HK-2 (cell line): Measurements from ENCODE around the gene CBLN4.

Experiments
- DNase-seq: peaks from one replicate; pipeline ENCODE4 v3.0.0-alpha.2; 2018; ENCODE audit not compliant: unreplicated experiment

CBLN4 gene

DNA sequence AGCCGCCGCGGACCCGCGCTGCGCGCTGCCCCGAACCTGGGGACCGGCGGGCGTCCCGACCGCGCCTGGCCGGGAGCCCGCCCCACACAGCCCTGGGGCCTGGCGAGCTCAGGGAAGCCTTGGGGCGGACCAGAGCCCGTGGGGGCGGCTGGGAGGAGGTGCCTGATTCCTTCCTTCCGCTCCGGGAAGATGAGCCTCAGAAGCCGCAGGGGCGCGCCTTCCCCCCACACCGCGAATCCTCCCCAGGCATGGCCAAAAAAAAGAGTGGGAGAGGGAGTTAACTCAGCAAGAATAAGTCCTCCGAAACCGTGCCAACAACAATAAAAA lies at the start of gene CBLN4:
Gene CBLN4, minus strand, starts transcription at position 131 of the 327 bp plus-strand sequence. CDS start 1,348 bp downstream, outside the sequence.
- no peak for DNase-seq

DNA sequence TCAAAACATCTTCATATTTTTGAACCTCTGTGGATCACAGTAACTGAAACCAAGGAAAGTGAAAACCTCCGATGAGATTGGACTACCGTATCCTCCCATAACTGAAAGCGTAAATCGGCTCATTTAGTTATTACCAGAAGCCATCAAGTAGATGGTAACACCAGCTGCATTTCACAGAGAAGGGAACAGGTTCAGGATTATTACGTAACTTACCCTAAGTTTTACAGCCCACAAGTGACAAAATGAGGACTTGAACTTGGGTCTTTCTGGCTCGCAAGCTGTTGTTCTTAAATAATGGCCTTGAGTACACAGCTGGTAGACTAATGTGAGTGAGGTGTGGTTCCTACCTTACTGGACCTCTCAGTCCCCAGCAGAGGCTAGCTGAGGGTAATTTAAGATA lies 37.9 kb upstream of the CBLN4 start:
- no peak for DNase-seq

DNA sequence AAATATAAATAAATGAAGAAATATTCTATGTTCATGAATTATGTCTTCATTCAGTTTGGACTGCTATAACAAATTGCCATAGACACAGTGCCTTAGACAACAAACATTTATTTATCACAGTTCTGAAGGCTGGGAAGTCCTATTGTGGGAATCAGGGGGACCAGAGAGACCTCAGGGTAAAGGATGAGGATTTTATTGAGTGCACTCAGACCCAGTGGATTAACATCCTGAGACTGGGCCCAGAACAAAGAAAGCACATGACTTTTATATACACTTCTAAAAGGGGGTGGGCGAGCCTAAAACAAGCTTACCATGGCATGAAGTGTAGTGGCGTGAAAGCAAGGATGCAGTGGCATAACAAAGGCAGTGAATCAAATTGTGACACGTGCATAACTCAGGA lies 26.9 kb upstream of the CBLN4 start:
- DNase-seq = no peak

DNA sequence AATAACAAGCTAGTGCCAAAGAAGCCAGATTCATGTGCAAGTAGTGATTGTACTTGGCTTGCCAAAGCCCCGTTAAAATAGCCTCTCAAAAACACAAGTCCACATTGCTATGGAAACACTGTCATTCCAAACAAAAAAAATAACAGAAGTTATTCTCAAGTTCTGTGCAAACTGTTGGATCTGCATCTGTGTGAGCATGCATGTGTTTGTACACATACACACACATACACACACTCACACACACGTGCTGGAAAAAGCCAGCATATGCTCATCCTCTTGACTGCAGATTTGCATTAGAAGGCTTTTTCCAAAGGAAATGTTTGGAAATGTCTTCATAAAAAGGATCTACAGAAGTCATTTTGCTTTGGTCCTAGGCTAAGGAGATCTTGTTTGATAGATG lies 13.4 kb upstream of the CBLN4 start:
- no peak for DNase-seq

DNA sequence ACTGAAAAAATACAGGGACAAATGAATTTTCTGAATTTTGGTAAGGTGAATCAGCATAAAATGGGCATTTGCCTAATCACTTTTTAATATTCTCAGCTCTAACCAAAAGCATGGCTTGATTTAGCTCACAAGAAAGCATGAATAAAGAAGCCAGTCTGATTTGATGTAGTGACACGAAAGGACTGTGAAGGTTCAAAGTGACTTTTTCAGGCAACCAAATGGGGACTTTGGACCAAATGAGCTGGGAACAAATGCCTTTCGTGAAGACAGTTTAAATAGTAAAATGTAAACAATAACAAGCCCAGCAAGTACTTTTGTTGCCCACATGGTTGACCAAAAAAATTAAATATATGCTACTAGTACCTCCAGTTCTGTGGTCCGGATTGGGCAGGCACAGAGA lies 12.9 kb upstream of the CBLN4 start:
- DNase-seq = no peak

DNA sequence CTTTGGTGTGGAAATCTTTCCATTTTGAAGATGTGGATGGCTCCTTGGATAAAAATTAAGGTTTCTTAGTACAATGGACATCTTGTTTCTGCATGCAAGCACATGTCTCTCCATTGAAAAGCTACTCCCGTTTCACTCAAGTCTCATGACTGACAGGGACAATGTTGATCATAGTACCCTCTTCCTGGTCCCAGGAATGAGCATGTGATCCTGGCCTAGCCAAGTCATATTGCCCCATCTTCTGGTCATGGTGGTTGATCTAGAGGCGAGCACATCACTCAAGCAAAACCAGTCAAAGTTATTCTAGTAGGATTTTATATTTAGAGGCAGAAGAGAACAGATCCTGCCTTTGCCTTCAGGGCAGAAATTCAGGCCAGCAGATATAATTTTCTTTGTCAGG lies 12.2 kb upstream of the CBLN4 start:
- DNase-seq = no peak

DNA sequence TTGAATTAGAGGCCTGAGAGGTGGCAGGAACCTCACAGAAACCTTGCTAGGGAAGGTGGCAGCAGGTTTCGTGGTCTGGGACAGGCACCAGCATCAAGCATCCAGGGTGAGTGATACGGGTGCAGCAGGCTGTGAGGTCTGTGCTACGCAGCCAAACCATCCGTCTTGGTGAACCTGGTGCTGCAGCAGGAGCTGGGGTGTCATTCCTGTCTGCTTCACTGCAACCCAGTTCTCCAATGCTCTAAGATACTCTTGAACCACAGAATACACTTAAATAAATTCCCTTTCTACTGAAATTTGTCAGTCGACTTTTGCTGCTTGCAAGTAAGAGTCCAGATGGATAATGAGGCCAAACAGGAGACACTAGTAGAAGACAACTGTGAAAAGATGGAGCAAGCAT lies 9.7 kb upstream of the CBLN4 start:
- DNase-seq = no peak

DNA sequence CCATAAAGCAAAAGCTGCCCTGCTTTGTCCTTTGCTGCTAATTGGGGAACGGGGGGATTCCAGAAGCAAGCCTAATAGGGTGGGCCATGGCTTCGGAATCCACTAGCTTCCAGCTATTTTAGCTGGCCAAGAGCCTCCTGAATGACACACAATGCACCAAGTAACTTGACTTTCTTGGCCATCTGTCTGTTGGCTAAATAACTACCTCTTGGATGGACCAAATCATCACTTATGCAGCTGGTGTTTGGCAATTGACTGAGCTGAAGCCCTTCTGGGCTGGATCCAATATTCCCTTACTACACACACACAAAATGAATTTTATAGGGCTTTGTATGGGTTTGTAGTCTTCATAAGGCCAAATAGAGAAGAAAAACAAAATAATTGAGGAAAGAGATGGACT lies 8.8 kb upstream of the CBLN4 start:
- DNase-seq = no peak

DNA sequence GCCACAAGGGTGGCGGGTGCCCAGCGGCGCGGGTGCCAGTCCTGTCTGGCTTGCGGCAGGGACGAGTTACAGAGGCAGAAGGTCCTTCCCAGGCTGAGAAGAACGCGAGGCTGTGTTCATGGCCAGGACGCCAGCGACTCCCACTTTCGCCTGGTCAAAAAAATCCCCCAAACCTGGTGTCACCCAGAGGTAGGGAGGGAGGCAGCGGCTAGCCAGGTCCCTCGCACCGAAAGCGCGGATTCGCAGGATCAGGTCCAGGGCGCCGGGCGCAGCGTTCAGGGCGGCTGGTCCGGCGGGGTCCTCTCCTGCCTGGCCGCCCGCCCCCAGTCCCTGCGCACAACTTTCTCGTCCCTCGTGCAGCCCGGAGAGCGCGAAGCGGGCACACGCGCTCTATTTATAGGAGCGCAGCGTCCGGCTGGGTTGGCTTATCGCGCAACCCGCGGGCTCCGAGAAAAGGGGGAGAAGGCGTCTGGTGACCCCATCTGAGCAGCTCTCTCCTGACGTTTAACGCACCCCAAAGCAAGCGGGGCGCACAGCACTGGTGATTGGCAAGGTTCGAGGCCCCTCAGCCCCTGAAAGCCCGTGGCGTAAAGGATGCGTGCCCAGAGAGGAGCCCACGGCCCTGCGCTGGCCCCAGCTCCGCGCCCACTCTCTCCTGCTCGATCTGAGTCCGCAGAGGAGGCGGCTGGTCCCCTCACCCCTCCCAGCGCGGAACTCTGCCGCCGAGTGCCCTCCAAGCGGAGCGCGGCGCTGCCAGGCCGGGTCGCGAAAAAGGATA lies 519 bp downstream of the CBLN4 start:
- no peak for DNase-seq

DNA sequence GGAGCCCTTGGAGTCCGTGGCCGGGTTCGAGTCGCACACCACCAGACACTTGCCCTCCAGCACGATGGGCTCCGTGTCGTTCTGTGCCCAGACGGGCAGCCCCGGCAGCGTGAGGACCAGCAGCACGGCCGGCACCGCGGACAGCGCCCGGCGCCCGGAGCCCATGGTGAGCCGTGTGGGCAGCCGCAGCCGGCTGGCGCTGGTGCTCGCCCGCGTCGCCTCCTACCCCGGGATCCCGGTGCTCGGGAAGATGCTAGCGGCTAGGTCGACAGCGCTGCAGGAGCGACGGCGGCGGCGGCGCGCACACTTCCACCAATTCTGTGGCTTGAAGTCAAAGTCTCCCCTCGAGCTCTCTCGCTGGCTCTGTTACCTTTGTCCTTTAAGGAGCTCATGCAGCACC lies 1.3 kb downstream of the CBLN4 start:
- DNase-seq = no peak

DNA sequence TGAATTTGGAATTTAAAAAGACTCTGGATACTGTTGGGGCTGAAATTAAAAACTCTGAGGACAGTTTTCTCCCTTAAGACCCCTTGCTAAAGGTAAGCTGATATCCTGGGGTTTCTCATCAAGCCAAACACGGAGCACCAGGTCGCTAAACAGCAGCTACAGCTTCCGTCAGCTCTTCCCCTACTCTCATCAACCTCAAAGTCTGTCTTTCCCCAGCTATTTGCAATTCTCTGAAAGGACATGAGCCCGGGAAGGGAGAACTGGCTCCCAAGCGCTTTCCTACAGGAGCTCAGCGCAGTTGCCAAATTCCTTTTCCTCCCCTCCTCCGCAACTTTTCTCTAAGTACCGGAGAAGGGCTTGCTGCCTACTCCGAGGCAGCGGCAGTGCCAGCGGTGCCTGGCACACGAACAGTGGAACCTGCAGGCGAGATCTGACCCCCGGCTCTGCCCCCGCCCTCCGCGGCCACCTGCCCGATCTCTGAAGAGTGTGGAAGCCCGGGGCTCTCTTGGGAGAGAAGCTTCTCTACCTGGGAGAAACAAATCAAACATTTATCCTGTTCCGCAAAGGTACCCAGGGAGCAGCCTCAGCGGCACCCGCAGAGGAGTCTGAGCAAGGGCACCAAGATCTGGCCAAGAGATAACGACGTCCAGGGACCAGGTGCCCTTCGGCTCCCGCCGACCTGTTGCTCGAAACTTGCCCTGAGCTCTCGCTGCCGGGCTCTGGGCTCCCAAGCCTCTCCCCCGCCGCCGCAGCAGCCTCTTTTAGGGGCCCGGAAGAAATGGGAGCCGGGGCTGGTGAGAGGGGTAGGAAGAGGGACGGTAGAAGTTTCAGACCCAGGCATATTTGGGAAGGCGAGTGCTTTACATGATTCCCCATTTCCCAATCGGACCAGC lies 2.2 kb downstream of the CBLN4 start:
- DNase-seq = no peak

DNA sequence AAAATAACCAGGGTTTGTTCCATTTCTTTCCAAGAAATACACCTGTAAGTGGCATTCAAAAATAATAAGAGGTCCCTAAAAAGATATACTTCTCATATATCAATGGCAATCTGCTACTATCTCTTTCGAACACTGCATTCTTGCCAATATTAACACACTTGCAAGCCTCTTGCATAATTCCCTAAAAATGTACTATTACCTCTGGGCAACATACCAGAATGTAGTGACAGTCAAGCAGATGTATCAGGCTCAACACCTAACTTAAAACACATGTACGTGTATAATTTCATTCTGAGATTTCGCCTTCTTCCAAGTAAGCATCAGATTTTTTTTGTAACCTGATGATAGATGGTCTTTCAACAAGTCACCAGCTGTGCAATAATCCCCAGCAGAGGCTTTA lies 3.4 kb downstream of the CBLN4 start:
- DNase-seq = no peak

DNA sequence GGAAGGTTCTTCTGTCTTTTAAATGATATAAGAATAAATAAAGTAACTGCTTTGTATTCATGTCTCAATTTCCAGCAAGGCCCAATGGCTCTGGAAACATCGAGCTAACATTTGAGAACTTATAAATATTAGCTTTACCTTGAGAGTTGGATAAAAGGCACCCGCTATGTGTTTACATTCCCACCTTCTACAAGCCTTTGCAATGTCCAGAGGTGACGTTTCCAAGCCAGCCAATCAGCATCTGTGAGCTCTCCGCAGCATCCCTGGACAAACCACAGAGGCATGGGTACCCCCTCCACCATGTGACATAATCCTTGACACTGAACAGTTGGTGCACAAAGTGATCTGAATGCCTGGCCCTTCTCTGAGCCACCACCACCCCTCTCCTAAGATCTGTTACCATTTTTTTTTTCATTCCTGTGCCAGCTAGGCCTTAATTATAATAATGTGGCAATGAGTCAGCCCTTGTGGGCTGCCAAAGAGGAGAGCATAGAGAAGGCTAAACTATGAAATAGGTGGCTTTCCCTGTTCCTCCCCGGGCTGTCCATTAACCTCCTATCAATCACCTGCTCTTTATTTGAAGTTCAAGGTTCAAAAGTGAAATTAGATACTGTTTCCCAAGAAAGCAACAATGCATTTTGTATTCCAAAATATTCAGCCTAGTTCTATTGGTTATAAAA lies 4.1 kb downstream of the CBLN4 start:
- DNase-seq = no peak

DNA sequence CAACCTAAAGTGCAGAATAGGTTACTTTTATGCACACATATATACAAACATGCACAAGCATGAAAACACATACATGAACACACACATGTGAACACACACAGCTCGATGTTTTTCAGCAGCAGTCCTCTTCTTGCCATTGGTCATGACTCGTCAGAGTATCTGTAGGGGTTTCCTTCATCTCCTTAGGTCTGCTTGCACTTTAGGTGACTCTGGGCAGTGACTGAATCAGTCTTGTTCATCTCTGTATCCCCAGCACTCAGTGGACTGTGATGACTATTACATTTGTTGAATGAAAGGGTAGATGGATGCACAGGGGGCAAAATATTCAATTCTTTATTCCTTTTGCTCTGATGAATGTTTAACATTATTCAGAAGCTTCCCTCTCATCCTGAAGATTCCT lies 26.8 kb downstream of the CBLN4 start:
- no peak for DNase-seq

DNA sequence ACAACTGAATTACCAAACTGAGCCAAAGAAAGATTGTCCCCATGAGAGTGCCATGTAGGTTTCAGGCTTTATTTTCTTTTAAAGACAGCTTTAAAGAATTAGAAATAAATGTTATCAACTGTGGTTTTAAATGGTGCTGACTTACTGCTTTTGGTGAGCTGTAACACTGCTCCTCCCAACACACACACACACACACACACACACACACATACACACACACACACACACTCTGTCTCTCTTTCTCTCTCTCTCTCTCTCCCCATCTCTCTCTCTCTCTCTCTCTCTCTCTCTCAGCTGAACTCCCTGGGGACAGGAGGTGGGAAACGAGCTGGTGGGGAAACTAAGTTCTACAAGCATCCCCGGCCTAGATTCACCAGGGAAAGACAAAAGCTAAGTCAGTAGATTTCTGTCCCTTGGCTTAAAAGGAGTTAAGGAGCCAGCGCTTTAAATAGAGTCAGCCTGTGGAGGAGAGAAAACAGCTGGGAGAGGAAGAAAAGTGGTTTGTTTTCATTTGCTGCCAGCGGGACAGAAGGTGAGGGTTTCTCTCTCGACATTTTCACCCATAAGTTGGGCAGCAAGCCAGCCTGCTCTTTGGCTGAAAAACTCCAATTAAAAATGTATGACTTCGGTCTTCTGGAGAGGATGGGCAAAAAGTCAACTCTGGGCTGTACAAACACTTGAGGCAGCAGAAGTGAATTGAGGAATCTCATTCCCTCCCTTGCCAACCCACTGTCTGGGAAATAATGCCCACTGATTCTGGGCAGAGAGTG lies 27.4 kb downstream of the CBLN4 start:
- no peak for DNase-seq

DNA sequence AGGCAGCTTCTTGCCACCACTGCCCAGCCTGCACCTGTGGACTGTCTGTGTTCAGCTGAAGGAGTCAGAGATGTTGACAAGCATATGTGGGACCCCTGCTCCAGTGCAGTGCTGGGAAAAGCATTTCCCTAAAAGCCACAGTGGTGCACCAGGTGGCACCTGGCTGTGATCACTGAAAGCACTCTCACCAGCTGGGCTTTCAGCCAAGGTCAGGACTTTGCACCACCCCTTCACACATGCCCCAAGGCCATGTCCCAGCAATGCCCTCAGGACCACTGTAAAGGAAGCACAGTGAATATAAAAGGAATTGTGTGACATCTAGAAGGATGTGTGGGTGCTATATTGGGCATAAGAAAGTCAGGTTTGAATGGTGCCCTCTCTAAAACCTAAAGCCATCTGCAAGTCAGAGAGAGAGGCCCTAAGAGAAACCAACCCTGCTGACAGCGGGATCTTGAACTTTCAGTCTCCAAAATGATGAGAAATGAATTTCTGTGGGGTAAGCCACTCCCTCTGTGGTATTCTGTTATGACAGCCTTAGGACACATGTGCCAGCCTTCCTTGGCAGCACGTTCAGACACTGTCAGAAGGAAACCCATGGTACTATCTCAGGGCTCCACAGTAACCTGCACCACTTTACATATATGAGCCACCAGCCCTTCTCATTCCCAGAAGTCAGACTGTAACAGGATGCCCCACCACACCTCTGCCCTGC lies 30.7 kb downstream of the CBLN4 start:
- no peak for DNase-seq

DNA sequence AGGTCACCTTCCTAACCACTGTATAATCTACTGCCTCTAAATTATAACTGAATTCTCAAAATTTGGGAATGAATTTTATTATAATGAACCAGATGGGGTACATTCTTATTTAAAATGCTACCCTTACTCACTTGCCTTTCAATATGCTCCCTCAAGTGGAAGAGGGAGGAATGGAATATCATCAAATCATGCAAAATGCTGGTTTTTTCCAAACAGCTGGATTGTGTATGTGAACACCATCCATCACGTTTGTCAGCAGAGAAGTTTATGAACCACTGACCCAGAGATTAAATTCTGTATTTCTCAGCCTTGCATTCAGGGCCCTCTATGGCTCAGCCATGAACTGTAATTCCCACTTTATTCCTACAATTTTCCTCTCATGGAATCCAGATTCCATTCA lies 40.5 kb downstream of the CBLN4 start:
- no peak for DNase-seq

DNA sequence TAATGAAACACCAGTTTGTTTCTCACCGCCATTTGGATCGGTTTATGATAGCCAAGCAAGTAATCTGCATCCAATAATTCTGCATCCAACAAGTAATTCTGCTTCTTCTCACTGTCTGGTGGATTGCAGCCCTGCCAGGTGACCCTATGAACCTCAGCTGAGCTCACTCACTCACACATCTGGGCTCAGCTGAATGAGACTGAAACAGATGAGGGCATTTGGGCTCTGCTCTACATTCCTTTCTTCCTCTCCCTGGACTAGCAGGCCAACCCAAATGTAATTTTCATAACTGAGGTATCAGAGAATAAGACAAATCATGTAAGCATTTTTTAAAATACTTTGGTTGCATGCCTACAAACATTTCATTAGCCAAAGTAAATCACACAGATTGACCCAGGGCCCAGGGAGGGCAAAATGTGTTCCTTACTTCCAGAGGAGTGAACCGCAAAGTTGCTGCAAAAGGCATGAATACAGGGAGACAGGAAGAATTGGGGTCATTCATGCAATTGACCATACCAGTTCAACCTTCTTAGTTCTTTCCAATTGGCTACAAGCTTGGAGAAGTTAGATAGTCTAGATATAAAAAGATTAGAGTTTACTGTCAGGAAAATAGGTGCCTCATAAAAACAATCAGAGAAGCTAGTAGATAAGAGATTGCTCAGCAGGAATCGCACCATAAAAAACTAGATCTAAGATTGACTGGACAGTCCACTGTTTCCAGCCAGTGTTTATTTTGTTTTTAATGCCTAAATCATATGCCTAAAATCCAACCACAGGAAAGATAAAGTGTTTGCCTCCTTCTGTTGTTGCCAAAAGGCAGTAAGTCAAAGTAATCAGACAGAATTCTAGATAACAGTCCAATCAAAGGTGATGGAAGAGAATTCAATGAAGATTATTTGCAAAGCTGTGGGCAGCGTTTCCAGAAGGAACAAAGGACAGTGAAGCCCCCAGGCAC lies 43.7 kb downstream of the CBLN4 start:
- DNase-seq = no peak

DNA sequence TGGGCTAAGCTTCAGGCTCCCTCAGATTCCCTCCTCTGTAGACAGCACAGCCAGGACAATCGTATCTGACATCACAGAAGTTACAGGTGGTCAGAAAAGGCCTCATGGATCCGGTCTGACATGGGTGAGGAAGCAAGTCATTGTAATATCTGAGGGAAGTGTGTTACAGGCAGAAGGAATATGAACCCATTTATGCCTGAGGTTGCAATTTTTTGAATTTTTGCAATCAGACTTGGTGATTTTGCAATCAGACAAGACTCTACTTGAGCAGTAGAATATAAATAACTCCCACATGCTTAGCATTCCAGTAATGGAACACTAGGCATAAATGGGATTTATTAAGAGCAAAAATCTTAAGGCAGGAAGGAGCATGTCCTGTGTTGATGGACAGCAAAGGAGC lies 52.1 kb downstream of the CBLN4 start:
- no peak for DNase-seq

DNA sequence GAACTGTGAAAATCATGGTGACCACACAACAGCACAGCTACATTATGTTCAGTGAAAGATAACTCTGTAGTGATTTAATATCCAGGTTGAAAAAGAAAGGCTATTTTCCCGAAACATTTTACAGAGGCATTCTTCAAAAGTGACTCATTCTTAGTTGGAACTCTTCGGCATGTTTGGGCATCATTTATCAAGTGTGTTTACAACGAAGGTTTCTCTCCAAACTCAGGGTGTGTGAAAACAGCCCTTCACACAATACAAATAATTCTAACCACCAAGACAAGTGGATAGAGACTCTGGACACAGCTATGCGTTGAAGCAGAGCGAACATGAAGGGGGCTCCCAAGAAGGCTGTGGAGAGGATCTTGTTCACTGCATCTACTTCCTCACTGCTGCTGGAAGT lies 57.6 kb downstream of the CBLN4 start:
- no peak for DNase-seq
